Smooth muscle cell (in vitro differentiated cells): ENCODE measurements around the gene PRR5L. TPM values are rescaled to one million over a fixed set of nuclear protein-coding genes. Genes with fewer than 3 reads are reported as not detected.

Experiments used
- DNase-seq: peaks from one replicate; lab custom pipeline; 2025; ENCODE audit not compliant: unreplicated experiment; lab: John Stamatoyannopoulos, UW
- H2AFZ ChIP-seq: fragments of 200-600 bp; sonication (generic); 2 replicates; pipeline ENCODE4 v1.6.0; 2016; ENCODE audit warnings: antibody characterized with exemption, low read depth, mild to moderate bottlenecking
- H3F3A ChIP-seq: fragments of 200-600 bp; sonication (generic); 2 replicates; pipeline ENCODE4 v1.6.0; 2017; ENCODE audit warnings: antibody characterized with exemption, low read depth
- H3K27ac ChIP-seq: fragments of 200-600 bp; sonication (generic); 2 replicates; pipeline ENCODE4 v1.5.1; 2016; ENCODE audit warnings: low read depth, mild to moderate bottlenecking
- H3K27me3 ChIP-seq: fragments of 200-600 bp; sonication (generic); 2 replicates; pipeline ENCODE4 v1.6.1; 2016; ENCODE audit warnings: low read depth, mild to moderate bottlenecking
- H3K36me3 ChIP-seq: fragments of 200-600 bp; sonication (generic); 2 replicates; pipeline ENCODE4 v1.5.1; 2016; ENCODE audit warnings: low read depth
- H3K4me1 ChIP-seq: fragments of 200-600 bp; sonication (generic); 2 replicates; pipeline ENCODE4 v1.5.1; 2016; ENCODE audit warnings: low read depth
- H3K4me2 ChIP-seq: fragments of 200-600 bp; sonication (generic); 2 replicates; pipeline ENCODE4 v1.6.0; 2016; ENCODE audit warnings: mild to moderate bottlenecking
- H3K4me3 ChIP-seq: fragments of 200-600 bp; sonication (generic); 2 replicates; pipeline ENCODE4 v1.5.1; 2016; ENCODE audit warnings: mild to moderate bottlenecking
- H3K79me2 ChIP-seq: fragments of 200-600 bp; sonication (generic); 2 replicates; pipeline ENCODE4 v1.6.0; 2016; ENCODE audit warnings: low read depth, mild to moderate bottlenecking
- H3K9ac ChIP-seq: fragments of 200-600 bp; sonication (generic); 2 replicates; pipeline ENCODE4 v1.6.0; 2016; ENCODE audit warnings: low read depth
- H3K9me3 ChIP-seq: fragments of 200-600 bp; sonication (generic); replicated peaks from 2 replicates; pipeline ENCODE4 v1.5.1; 2016; ENCODE audit warnings: low read depth
- H4K20me1 ChIP-seq: fragments of 200-600 bp; sonication (generic); 2 replicates; pipeline ENCODE4 v1.6.0; 2016; ENCODE audit warnings: low read depth
- CTCF ChIP-seq: fragments of 200-600 bp; sonication (generic); IDR thresholded peaks from 2 replicates; pipeline ENCODE4 v1.5.1; 2017; ENCODE audit warnings: borderline replicate concordance, mild to moderate bottlenecking, antibody characterized with exemption; ENCODE audit not compliant: insufficient read depth, poor library complexity, severe bottlenecking
- WGBS: methylation state at CpG from one replicate; pipeline ENCODE4 v1.1.7; 2016; ENCODE audit warnings: low lambda C conversion rate; 5-methylcytosine and 5-hydroxymethylcytosine counted together
- polyA plus RNA-seq: library from polyadenylated mRNA; unstranded; fragments of >200 nt; fragmentation: Nextera tagmentation; extraction: Ambion mirVana; gene quantifications from 2 replicates; pipeline ENCODE4 v1.2.1, GENCODE V29; 2016
- total RNA-seq: library from RNA; depleted of rRNA; stranded (reverse); fragments of >200 nt; gene quantifications from 2 replicates; pipeline ENCODE4 v1.2.3, GENCODE V29; 2014

PRR5L gene
- total RNA-seq (33.8 and 41.4 TPM in 2 replicates), polyA plus RNA-seq (16.1 and 21.4 TPM in 2 replicates)

- Histone ChIP-seq H3K79me2 (no peaks in the 10 kb centered on the region), H2AFZ (no peak within 1 kb of the TSS), H3F3A (no peaks in the 10 kb centered on the region), H3K36me3 (no peaks in the 10 kb centered on the region), H4K20me1 (no peaks in the 10 kb centered on the region), H3K27me3 (no peaks in the 10 kb centered on the region), H3K4me1 (no peaks in the 10 kb centered on the region), H3K4me2 (no peak within 1 kb of the TSS), H3K9me3 (no peaks in the 10 kb centered on the region), H3K9ac (no peak within 1 kb of the TSS), H3K27ac (no peak within 1 kb of the TSS), H3K4me3 (no peak within 1 kb of the TSS)
- 89% methylated on average over 3 of the region's 3 CpGs for WGBS
- no peak for DNase-seq
- no peak for TF ChIP-seq CTCF
These were observed at the start of gene PRR5L for GRCh38 chr11:36295926-36296325. TSS of gene PRR5L (plus strand) at chr11:36296288. CDS start at chr11:36401122, 104,834 bp downstream.

- Histone ChIP-seq H4K20me1 (no peaks in the 10 kb centered on the region), H3K36me3 (no peaks in the 10 kb centered on the region), H3K27me3 (no peaks in the 10 kb centered on the region), H3K9me3 (no peaks in the 10 kb centered on the region), H3K4me2 (no peak overlapping the region), H3K4me1 (peaks cover 8% of the 10 kb centered on the region), H2AFZ (no peak overlapping the region), H3K79me2 (no peaks in the 10 kb centered on the region), H3F3A (peaks cover 11% of the 10 kb centered on the region), H3K4me3 (no peak overlapping the region), H3K27ac (no peak overlapping the region), H3K9ac (no peak overlapping the region)
- WGBS, result 67% methylated on average over 3 of the region's 3 CpGs
- no peak for TF ChIP-seq CTCF
- DNase-seq, result no peak
These were observed 48.6 kb upstream of the PRR5L start for GRCh38 chr11:36247493-36247892.

- Histone ChIP-seq H3K79me2 (no peaks in the 10 kb centered on the region), H3F3A (peaks cover 11% of the 10 kb centered on the region), H4K20me1 (no peaks in the 10 kb centered on the region), H3K27me3 (no peaks in the 10 kb centered on the region), H3K27ac (peak overlapping the region; percentile 75), H3K9me3 (no peaks in the 10 kb centered on the region), H2AFZ (no peak overlapping the region), H3K4me3 (no peak overlapping the region), H3K4me2 (peak overlapping the region; percentile 78), H3K4me1 (peaks cover 17% of the 10 kb centered on the region), H3K36me3 (no peaks in the 10 kb centered on the region), H3K9ac (peak overlapping the region; percentile 64)
- WGBS, result 70% methylated on average over 4 of the region's 4 CpGs
- DNase-seq, result no peak
- TF ChIP-seq CTCF, result no peak
These were observed 47.7 kb upstream of the PRR5L start for GRCh38 chr11:36248436-36248835.

GRCh38 chr11:36249246-36249645 is 46.8 kb upstream of the PRR5L start:
- Histone ChIP-seq H3K79me2 (no peaks in the 10 kb centered on the region), H3K4me3 (no peak overlapping the region), H4K20me1 (no peaks in the 10 kb centered on the region), H3K36me3 (no peaks in the 10 kb centered on the region), H3K9me3 (no peaks in the 10 kb centered on the region), H2AFZ (no peak overlapping the region), H3F3A (peaks cover 11% of the 10 kb centered on the region), H3K4me1 (peaks cover 20% of the 10 kb centered on the region), H3K4me2 (peak overlapping the region; percentile 78), H3K27ac (peak overlapping the region; percentile 75), H3K9ac (peak overlapping the region; percentile 64), H3K27me3 (no peaks in the 10 kb centered on the region)
- WGBS, result 2% methylated on average over 2 of the region's 2 CpGs
- no peak for TF ChIP-seq CTCF
- DNase-seq, result no peak
